ENCODE results near the gene GTF2H4.

GTF2H4 gene

GRCh38 chr6:30882759-30883684, 25.0 kb upstream of the GTF2H4 start:
- peak; percentile 6 for DNase-seq

DNA sequence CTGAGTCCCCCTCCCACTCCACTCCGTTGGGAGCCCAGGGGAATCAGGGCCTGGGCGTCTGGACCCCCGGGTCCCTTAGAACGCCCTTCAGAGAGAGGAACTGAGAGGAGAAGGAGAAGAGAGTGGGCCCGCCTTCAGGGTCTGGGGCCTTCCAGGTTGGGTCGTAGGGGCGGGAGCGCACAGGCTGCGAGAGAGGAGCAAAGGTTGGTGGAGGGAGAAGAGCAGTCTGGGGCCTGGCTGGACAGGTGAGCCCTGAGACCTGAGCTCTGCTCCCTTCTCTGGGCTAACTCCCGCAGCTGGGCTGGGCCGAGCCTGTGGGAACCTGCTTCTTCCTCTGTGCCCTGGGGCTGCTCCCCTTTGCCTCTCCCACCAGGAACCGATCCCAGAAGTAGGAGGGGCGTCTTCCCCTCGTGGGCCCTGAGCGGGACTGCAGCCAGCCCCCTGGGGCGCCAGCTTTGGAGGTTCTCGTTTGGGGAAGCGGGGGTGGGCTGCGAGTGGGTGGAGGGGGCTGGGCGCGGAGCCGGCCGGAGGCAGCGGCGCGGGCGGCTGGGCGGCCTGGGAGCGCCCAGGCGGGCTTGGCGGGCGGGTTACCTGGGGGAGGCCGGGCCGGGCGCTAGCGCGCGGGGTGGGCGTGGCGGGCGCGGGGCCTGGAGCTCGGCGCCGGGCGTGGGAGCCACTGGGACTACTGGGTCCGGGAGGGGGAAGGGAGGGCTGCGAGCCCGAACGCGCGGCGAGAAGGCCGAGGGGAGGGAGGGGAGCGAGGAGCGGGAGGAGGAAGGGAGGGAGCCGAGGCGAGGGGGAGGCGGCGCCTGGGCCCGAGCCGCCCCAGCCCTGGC, 24.1 kb upstream of the GTF2H4 start, which contains the start of gene DDR1:
TSS of gene DDR1 (plus strand) at position 835 of the 836 bp plus-strand sequence. CDS start 4,211 bp downstream, outside the sequence.
- peak; percentile 70 for DNase-seq

- DNase-seq = peak; percentile 54
Observed at GRCh38 chr6:30884521-30885480, 23.2 kb upstream of the GTF2H4 start.

DNA sequence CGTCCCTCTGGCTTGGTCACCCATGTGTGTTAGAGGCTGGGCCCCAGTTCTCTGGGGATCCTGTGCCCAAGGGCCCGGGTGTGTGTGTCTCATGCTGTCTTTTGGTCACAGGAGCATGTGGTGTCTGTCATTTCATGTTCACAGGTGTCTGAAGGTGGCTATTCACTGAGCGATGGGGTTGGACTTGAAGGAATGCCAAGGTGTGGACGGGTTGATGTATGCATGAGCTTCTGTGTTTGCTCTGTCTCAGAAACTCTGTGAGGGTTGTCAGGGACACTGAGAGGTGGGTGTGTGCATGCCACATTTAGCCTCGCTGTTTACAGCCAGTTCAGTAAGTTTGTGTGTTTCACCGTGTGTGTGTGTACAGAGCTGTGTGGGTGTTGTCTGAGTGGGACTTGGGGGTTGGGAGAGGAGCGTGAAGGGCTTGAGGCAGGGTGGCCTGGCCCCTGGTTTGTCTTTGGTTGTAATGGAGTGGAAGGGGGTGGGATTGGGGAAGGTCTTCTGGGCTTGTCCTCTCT, 22.5 kb upstream of the GTF2H4 start:
- DNase-seq = peak; percentile 3

DNA sequence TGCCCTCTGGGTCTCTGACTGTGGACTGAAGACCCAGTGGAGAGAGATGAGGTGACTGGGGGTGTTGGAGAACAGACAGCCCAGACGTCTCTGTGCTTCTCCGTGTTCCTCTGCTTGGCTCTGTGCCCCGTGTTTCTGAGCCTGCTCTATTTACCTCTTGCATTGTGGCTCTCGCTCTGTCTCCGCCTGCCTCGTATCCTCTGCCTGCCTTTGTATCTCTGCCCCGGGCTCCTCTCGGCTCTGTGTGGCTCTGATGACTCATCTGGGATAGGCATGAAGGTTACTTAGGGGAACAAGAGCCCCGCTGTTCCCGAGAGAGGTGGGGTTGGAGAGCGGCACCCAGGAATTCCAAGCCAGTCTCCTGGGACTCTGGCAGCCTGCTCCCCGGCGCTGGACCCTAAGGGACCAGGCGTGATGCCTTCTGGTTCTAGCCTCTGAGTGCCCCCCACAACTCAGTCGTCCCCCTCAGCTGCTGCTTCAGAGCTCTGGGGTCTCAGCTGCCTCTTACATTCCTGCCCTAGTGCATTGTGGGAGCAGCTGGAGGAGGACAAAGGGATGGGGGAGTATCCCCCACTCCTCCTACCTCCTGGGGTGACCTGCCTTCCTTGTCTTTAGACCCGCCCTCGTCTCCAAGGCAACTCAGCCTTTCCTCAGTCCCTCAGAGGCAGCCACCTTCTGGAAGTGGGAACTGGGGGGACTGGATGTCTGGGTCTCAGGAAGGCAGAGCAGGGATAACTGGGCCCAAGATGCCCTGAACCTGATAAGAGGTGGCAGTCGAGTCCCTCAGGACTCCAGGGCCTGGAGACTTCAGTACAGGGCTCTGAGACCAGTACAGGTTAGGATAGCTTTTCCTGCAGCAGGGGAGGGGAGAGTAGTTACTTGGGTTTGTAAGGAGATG, 21.8 kb upstream of the GTF2H4 start:
- DNase-seq = peak; percentile 90

DNA sequence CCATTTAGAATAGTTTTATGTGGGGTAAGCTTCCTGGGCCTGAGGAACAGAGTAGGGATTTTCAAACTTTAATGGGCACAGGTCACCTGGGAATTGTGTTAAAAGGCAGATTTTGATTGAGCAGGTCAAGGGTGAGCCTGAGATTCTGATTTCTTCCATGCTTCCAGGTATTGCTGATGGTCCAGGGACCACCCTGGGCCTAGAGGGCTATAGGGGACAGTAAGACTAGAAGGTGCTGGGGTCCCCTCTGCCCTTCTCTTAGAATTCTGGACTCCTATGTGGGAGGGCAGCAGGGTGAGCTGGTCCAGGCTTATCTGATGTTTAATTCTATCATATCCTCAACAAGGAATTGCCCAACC, 21.1 kb upstream of the GTF2H4 start:
- DNase-seq = no peak

GRCh38 chr6:30887901-30888815, 19.8 kb upstream of the GTF2H4 start:
- peak; percentile 85 for DNase-seq

DNA sequence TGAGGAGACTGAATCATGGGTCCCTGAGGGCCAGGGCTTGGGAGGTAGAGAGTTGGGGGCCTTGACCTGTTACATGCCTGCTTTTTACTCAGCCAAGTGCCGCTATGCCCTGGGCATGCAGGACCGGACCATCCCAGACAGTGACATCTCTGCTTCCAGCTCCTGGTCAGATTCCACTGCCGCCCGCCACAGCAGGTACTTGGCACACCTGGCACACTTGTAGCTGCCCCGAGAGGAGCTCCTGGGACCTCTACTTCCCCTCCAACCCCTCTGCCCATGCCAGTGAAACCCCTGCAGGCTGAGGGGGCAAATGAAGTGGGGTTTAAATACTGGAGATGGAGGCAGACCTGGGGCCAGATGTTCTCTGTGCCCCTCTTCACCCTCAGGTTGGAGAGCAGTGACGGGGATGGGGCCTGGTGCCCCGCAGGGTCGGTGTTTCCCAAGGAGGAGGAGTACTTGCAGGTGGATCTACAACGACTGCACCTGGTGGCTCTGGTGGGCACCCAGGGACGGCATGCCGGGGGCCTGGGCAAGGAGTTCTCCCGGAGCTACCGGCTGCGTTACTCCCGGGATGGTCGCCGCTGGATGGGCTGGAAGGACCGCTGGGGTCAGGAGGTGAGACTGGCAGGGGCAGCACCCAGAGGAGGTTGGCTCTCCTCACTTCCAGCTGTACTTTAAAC, 19.1 kb upstream of the GTF2H4 start:
- no peak for DNase-seq

- no peak for DNase-seq
Observed at GRCh38 chr6:30889496-30889885, 18.5 kb upstream of the GTF2H4 start.

DNA sequence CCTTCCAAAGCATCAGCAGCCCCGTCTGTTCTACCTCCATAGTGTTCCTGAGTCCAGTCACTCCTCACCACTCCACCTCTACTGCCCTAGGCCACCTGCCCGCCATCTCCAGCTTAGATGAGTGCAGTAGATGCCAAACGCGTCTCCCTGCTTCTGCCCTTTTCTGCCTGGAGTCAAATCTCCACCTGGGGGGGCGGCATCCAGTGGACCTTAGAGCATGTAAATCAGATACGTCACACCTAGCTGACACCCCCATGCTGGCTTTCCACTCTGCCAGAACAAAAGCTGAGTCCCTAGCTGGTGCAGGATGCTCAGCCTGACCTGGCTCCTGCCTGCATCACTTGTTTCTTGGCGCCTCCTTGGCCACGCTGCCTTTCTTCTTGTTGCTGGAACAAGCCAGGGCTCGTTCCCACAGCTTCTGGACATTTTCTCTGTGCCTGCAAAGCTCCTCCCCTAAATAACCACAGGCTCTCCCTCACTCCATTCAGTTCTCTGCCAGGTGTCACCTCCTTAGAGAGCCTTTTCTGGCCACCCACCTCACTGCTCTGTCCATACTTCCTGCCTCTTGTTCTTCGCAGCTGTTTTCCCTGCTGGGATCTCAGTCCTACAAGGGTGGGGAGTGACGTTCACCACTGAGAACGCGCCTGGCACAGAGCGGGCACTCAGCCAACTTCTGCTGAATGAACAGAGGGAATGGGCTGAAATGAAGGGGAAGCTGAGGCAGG, 17.9 kb upstream of the GTF2H4 start:
- no peak for DNase-seq

DNA sequence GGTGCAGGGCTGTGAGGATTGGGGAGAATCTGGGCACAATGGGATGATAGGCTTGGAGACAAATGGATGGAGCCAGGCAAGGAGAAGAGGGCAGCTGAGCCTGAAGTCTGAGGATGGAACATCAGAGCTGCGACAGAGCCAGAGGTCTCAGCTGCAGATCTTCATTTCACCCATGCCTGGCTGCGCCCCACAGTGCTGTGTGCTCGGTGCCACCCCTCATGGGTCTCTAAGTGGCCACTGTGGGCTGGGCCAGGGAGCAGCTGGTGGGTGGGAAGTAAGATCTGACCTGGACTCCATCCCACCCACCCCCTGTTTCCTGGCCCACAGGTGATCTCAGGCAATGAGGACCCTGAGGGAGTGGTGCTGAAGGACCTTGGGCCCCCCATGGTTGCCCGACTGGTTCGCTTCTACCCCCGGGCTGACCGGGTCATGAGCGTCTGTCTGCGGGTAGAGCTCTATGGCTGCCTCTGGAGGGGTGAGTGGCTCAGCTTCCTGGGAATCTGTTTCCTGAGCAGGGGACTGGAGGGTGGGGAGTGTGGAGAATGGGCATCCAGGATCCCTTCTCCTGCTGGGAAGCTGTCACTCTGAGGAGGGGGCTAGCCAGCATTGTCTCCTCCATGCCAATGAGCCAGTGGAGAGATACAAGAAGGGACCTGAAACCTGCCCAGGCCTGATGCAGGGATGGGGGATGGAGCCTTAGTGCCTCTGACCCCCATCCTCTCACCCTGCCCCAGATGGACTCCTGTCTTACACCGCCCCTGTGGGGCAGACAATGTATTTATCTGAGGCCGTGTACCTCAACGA, 17.2 kb upstream of the GTF2H4 start:
- DNase-seq = no peak

DNA sequence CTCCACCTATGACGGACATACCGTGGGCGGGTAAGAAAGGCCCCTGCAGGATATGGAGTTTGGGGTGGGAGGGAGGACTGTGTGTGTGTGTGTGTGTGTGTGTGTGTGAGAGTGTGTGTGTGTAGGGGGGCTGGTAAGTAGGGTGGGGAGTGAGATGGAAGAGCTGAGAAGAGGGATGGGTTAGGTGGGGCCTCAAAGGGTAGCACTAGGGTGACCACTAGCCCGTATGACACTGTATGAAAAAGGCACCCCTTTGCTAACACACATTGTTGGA, 16.6 kb upstream of the GTF2H4 start:
- DNase-seq = no peak

- DNase-seq = no peak
Observed at GRCh38 chr6:30891816-30892538, 16.0 kb upstream of the GTF2H4 start.

GRCh38 chr6:30893001-30893591, 14.9 kb upstream of the GTF2H4 start:
- DNase-seq = no peak

- DNase-seq = no peak
Observed at GRCh38 chr6:30893666-30894065, 14.3 kb upstream of the GTF2H4 start.

DNA sequence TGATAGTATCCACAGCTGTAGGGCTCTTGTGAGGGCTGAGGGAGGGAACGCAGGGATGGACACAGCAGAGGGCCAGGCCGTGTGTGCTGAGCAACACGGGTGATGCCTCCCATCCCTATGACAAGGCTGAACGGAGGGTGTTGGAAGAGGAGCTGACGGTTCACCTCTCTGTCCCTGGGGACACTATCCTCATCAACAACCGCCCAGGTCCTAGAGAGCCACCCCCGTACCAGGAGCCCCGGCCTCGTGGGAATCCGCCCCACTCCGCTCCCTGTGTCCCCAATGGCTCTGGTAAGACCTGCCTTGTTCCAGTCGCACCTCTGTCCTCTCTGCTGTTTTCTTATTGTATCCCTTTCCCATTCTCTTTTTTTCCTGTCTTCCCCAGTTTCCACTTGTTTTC, 13.6 kb upstream of the GTF2H4 start:
- DNase-seq = no peak

- DNase-seq = no peak
Observed at GRCh38 chr6:30894935-30895334, 13.1 kb upstream of the GTF2H4 start.
